PFSK-1 (cell line): ENCODE measurements around the gene MCAT.

Experiments used
- FOXP2 ChIP-seq: optimal IDR thresholded peaks from 2 replicates; pipeline ENCODE3; 2011; ENCODE audit warnings: borderline replicate concordance, control low read depth, inconsistent platforms; ENCODE audit not compliant: insufficient read depth; ENCODE audit errors: extremely low read length, extremely low read depth
- POLR2AphosphoS5 ChIP-seq: IDR thresholded peaks from 2 replicates; pipeline ENCODE4 v1.6.1; 2012; ENCODE audit warnings: low read depth, mild to moderate bottlenecking, control low read depth, low read length, moderate library complexity
- REST ChIP-seq, 2 experiments: IDR thresholded peaks; 2 replicates each; pipeline versions ENCODE4 v1.6.1 to v1.8.0; 2011 to 2012; ENCODE audit warnings: low read depth in 2 of 2, low read length in 2 of 2, control low read depth in 1 of 2, inconsistent platforms in 1 of 2, mild to moderate bottlenecking in 1 of 2, moderate library complexity in 1 of 2; ENCODE audit not compliant: insufficient read depth in 1 of 2
- SIN3A ChIP-seq: IDR thresholded peaks from 2 replicates; pipeline ENCODE4 v1.6.1; 2012; ENCODE audit warnings: mild to moderate bottlenecking, low read length, moderate library complexity, borderline replicate concordance; ENCODE audit not compliant: insufficient read depth
- TAF1 ChIP-seq: IDR thresholded peaks from 2 replicates; pipeline ENCODE4 v1.6.1; 2012; ENCODE audit warnings: low read length, control low read depth, borderline replicate concordance; ENCODE audit not compliant: insufficient read depth

MCAT gene

GRCh38 chr22:43136801-43137200 lies 6.4 kb downstream of the MCAT start:
- TF ChIP-seq REST (IDR thresholded peaks at IDR 0.05; ENCODE audit: insufficient read depth in 1 of 2, low read depth in 2 of 2, low read length in 2 of 2) (no peak), SIN3A (no peak), FOXP2 (no peak), TAF1 (no peak), POLR2AphosphoS5 (no peak)

- TF ChIP-seq TAF1 (no peak), POLR2AphosphoS5 (no peak), REST (IDR thresholded peaks at IDR 0.05; ENCODE audit: insufficient read depth in 1 of 2, low read depth in 2 of 2, low read length in 2 of 2) (no peak), FOXP2 (no peak), SIN3A (no peak)
Observed at GRCh38 chr22:43136255-43136654, 6.9 kb downstream of the MCAT start.

GRCh38 chr22:43135565-43135964 lies 7.6 kb downstream of the MCAT start:
- TF ChIP-seq REST (IDR thresholded peaks at IDR 0.05; ENCODE audit: insufficient read depth in 1 of 2, low read depth in 2 of 2, low read length in 2 of 2) (no peak), POLR2AphosphoS5 (no peak), FOXP2 (no peak), SIN3A (no peak), TAF1 (no peak)

- no peak for TF ChIP-seq TAF1
- no peak for TF ChIP-seq FOXP2
- TF ChIP-seq POLR2AphosphoS5 = no peak
- no peak for TF ChIP-seq SIN3A
- no peak for TF ChIP-seq REST (IDR thresholded peaks at IDR 0.05; ENCODE audit: insufficient read depth in 1 of 2, low read depth in 2 of 2, low read length in 2 of 2)
Observed at GRCh38 chr22:43134553-43134952, 8.6 kb downstream of the MCAT start.

GRCh38 chr22:43133401-43133800 lies 9.8 kb downstream of the MCAT start:
- TF ChIP-seq FOXP2 (no peak), TAF1 (no peak), POLR2AphosphoS5 (no peak), REST (IDR thresholded peaks at IDR 0.05; ENCODE audit: insufficient read depth in 1 of 2, low read depth in 2 of 2, low read length in 2 of 2) (no peak), SIN3A (no peak)
